ENCODE measurements around the gene AGO1.
"Not testable (repeated sequence)": the region's sequence is repeated elsewhere in the genome, so short reads cannot be mapped to it uniquely, and the experiment has no call there.

The AGO1 gene

GRCh38 chr1:35884934-35885333, 1.9 kb downstream of the AGO1 start:
- H3K4me3 ChIP-seq (ENCODE audit: low read length): no peak overlapping the region
- no peak for TF ChIP-seq ZNF274 (IDR thresholded peaks at IDR 0.05; ENCODE audit: low read depth, low read length)

GRCh38 chr1:35885961-35886558, 3.1 kb downstream of the AGO1 start:
- H3K4me3 ChIP-seq (ENCODE audit: low read length): no peak overlapping the region
- TF ChIP-seq ZNF274 (IDR thresholded peaks at IDR 0.05; ENCODE audit: low read depth, low read length): no peak

- no peak for TF ChIP-seq ZNF274 (IDR thresholded peaks at IDR 0.05; ENCODE audit: low read depth, low read length)
- H3K4me3 ChIP-seq (ENCODE audit: low read length): no peak overlapping the region
Observed at GRCh38 chr1:35886577-35887431, 3.8 kb downstream of the AGO1 start.

- no peak overlapping the region for H3K4me3 ChIP-seq (ENCODE audit: low read length)
- TF ChIP-seq ZNF274 (IDR thresholded peaks at IDR 0.05; ENCODE audit: low read depth, low read length): no peak
Observed at GRCh38 chr1:35887508-35887907, 4.5 kb downstream of the AGO1 start.

- TF ChIP-seq ZNF274 (IDR thresholded peaks at IDR 0.05; ENCODE audit: low read depth, low read length): no peak
- no peak overlapping the region for H3K4me3 ChIP-seq (ENCODE audit: low read length)
Observed at GRCh38 chr1:35888255-35888654, 5.2 kb downstream of the AGO1 start.

GRCh38 chr1:35888981-35889380, 6.0 kb downstream of the AGO1 start:
- H3K4me3 ChIP-seq (ENCODE audit: low read length): not testable (repeated sequence)

- H3K4me3 ChIP-seq (ENCODE audit: low read length): no peak overlapping the region
- TF ChIP-seq ZNF274 (IDR thresholded peaks at IDR 0.05; ENCODE audit: low read depth, low read length): no peak
Observed at GRCh38 chr1:35893051-35893879, 10.3 kb downstream of the AGO1 start.

GRCh38 chr1:35894183-35894582, 11.2 kb downstream of the AGO1 start:
- H3K4me3 ChIP-seq (ENCODE audit: low read length): no peak overlapping the region
- no peak for TF ChIP-seq ZNF274 (IDR thresholded peaks at IDR 0.05; ENCODE audit: low read depth, low read length)

- TF ChIP-seq ZNF274 (IDR thresholded peaks at IDR 0.05; ENCODE audit: low read depth, low read length): no peak
- no peak overlapping the region for H3K4me3 ChIP-seq (ENCODE audit: low read length)
Observed at GRCh38 chr1:35894656-35895055, 11.6 kb downstream of the AGO1 start.

GRCh38 chr1:35899941-35900340, 16.9 kb downstream of the AGO1 start:
- TF ChIP-seq ZNF274 (IDR thresholded peaks at IDR 0.05; ENCODE audit: low read depth, low read length): no peak
- no peak overlapping the region for H3K4me3 ChIP-seq (ENCODE audit: low read length)

GRCh38 chr1:35901235-35901634, 18.2 kb downstream of the AGO1 start:
- no peak overlapping the region for H3K4me3 ChIP-seq (ENCODE audit: low read length)
- TF ChIP-seq ZNF274 (IDR thresholded peaks at IDR 0.05; ENCODE audit: low read depth, low read length): no peak

GRCh38 chr1:35902671-35903070, 19.7 kb downstream of the AGO1 start:
- no peak overlapping the region for H3K4me3 ChIP-seq (ENCODE audit: low read length)
- no peak for TF ChIP-seq ZNF274 (IDR thresholded peaks at IDR 0.05; ENCODE audit: low read depth, low read length)

GRCh38 chr1:35914717-35915116, 31.7 kb downstream of the AGO1 start:
- no peak overlapping the region for H3K4me3 ChIP-seq (ENCODE audit: low read length)
- TF ChIP-seq ZNF274 (IDR thresholded peaks at IDR 0.05; ENCODE audit: low read depth, low read length): no peak

GRCh38 chr1:35915693-35916092, 32.7 kb downstream of the AGO1 start:
- no peak overlapping the region for H3K4me3 ChIP-seq (ENCODE audit: low read length)
- no peak for TF ChIP-seq ZNF274 (IDR thresholded peaks at IDR 0.05; ENCODE audit: low read depth, low read length)

GRCh38 chr1:35923791-35924221, 40.8 kb downstream of the AGO1 start:
- TF ChIP-seq ZNF274 (IDR thresholded peaks at IDR 0.05; ENCODE audit: low read depth, low read length): no peak
- no peak overlapping the region for H3K4me3 ChIP-seq (ENCODE audit: low read length)

Measured in GM08714 (cell line).